Adrenal gland (tissue), 12 donors: Measurements from ENCODE around the gene KLC1. TPM values are rescaled to one million over a fixed set of nuclear protein-coding genes. Genes with fewer than 3 reads are reported as not detected.

Source experiments
- DNase-seq, 7 donors: peaks; one replicate each; pipeline ENCODE4 v3.0.0-alpha.2; 2019 to 2020
- H3K27ac ChIP-seq, 5 donors: fragments of 200-600 bp; sonication (generic) in 4 of 5; 1 replicate in 3 of 5; 2 replicates in 2 of 5; pipeline versions ENCODE4 v1.5.1 to v1.8.0; 2016 to 2020; ENCODE audit warnings: mild to moderate bottlenecking in 1 of 5
- H3K27me3 ChIP-seq: fragments of 200-600 bp; 2 replicates; pipeline ENCODE4 v1.8.0; 2021
- H3K36me3 ChIP-seq, 2 donors: fragments of 200-600 bp; replicated peaks in 1 of 2; 1 replicate in 1 of 2; 2 replicates in 1 of 2; pipeline versions ENCODE4 v1.5.1 to v1.8.0; 2018 to 2022
- H3K4me1 ChIP-seq, 2 donors: fragments of 200-600 bp; replicated peaks in 1 of 2; 1 replicate in 1 of 2; 2 replicates in 1 of 2; pipeline versions ENCODE4 v1.5.1 to v1.8.0; 2018 to 2021
- H3K4me3 ChIP-seq, 4 donors: fragments of 200-600 bp; sonication (generic) in 3 of 4; one replicate each; pipeline ENCODE4 v1.5.1; 2016 to 2018
- H3K9me3 ChIP-seq, 3 donors: fragments of 200-600 bp; sonication (generic) in 1 of 3; replicated peaks in 1 of 3; 1 replicate in 2 of 3; 2 replicates in 1 of 3; pipeline versions ENCODE4 v1.5.1 to v1.8.0; 2016 to 2021
- POLR2A ChIP-seq, 2 donors: fragments of 450-650 bp; IDR thresholded peaks; one replicate each; pipeline ENCODE4 v1.6.1; 2017; ENCODE audit warnings: antibody characterized with exemption in 2 of 2, mild to moderate bottlenecking in 2 of 2, moderate library complexity in 1 of 2
- WGBS, 4 donors: extraction: QIAGEN DNeasy Blood & Tissue Kit in 2 of 4; methylation state at CpG; one replicate each; pipeline versions ENCODE4 v1.1.5 to v1.1.7; 2013 to 2017; 5-methylcytosine and 5-hydroxymethylcytosine counted together
- intact Hi-C, 2 donors: fragments of 100-400 bp; cut with DNase I; formaldehyde crosslinking; loops; one replicate each; pipeline versions ENCODE4 v1.14.1 to v1.15.0; 2022 to 2023
- polyA plus RNA-seq, 3 donors: library from polyadenylated mRNA; stranded (reverse); fragments of 200-250 nt in 2 of 3; fragments of 350-450 nt in 1 of 3; fragmentation: Illumina TruSeq in 1 of 3; extraction: RNeasy Lipid Tissue Mini Kit (QIAGEN cat#74804) in 1 of 3; gene quantifications; one replicate each; pipeline ENCODE4 v1.2.3, GENCODE V29; 2013 to 2014
- total RNA-seq, 9 donors: library from RNA; depleted of rRNA in 4 of 9; stranded (reverse); fragments of >200 nt in 4 of 9; fragments of 120-200 nt in 1 of 9; fragmentation: NEBNext Ultra II Directional in 1 of 9; extraction: Animal tissue kit (Norgen Biotek cat#: 25700) in 1 of 9; gene quantifications; one replicate each; pipeline versions ENCODE4 v1.1.0 to v1.2.4, GENCODE V29; 2013 to 2023
- TF ChIP-seq, protein P1 (sequence below), 6 experiments: fragments of 450-650 bp in 4 of 6; fragments of 200-600 bp in 2 of 6; sonication (generic) in 1 of 6; IDR thresholded peaks; 1 replicate in 5 of 6; 2 replicates in 1 of 6; pipeline versions ENCODE4 v1.5.1 to v1.8.0; 2016 to 2021; ENCODE audit warnings: antibody characterized with exemption in 6 of 6, mild to moderate bottlenecking in 2 of 6, moderate library complexity in 1 of 6
- donor health status: healthy with polysubstance abuse.
- donor health status: Bipolar disorder and iron deficiency.
- donor health status: DM: yes; HTN: yes; CAD: no.
- donor health status: DM: no; HTN: no; CAD: no.
- donor health status: DM: no; HTN: no; CAD: no.
- donor health status: DM: yes; HTN: yes; CAD: no.

Gene KLC1
- total and polyA plus RNA-seq, 12 donors = 70.7 to 248 (median 125) TPM

- H3K36me3 ChIP-seq = peaks cover 0 to 37% of the 10 kb centered on the region in 2 donors
- no peak overlapping the region for H3K4me3 ChIP-seq
- TF ChIP-seq, protein P1, sequence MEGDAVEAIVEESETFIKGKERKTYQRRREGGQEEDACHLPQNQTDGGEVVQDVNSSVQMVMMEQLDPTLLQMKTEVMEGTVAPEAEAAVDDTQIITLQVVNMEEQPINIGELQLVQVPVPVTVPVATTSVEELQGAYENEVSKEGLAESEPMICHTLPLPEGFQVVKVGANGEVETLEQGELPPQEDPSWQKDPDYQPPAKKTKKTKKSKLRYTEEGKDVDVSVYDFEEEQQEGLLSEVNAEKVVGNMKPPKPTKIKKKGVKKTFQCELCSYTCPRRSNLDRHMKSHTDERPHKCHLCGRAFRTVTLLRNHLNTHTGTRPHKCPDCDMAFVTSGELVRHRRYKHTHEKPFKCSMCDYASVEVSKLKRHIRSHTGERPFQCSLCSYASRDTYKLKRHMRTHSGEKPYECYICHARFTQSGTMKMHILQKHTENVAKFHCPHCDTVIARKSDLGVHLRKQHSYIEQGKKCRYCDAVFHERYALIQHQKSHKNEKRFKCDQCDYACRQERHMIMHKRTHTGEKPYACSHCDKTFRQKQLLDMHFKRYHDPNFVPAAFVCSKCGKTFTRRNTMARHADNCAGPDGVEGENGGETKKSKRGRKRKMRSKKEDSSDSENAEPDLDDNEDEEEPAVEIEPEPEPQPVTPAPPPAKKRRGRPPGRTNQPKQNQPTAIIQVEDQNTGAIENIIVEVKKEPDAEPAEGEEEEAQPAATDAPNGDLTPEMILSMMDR (IDR thresholded peaks at IDR 0.05) = no peak
- no peak for TF ChIP-seq POLR2A (IDR thresholded peaks at IDR 0.05)
- H3K27me3 ChIP-seq = no peaks in the 10 kb centered on the region
- peak overlapping the region in 2 of 5 donors; percentile 24 to 39 for H3K27ac ChIP-seq
- 41 to 55% (median 48%) methylated on average over 4 of the region's 4 CpGs for WGBS, 4 donors
- peaks cover 11 to 35% of the 10 kb centered on the region in 2 donors for H3K4me1 ChIP-seq
- no peak for DNase-seq
- H3K9me3 ChIP-seq = no peaks in the 10 kb centered on the region
- intact Hi-C loops = no loop called here
Observed at GRCh38 chr14:103653805-103654204, 24.8 kb downstream of the KLC1 start.

GRCh38 chr14:103654619-103655018, 25.6 kb downstream of the KLC1 start:
- WGBS, 4 donors = 58 to 68% (median 62%) methylated on average over 6 of the region's 6 CpGs
- Histone ChIP-seq H3K4me1 (peaks cover 11 to 35% of the 10 kb centered on the region in 2 donors), H3K4me3 (no peak overlapping the region), H3K27me3 (no peaks in the 10 kb centered on the region), H3K9me3 (no peaks in the 10 kb centered on the region), H3K36me3 (peaks cover 0 to 45% of the 10 kb centered on the region in 2 donors), H3K27ac (peak overlapping the region in 1 of 5 donors; percentile 43)
- no peak for DNase-seq
- TF ChIP-seq, protein P1 (IDR thresholded peaks at IDR 0.05) = no peak
- TF ChIP-seq POLR2A (IDR thresholded peaks at IDR 0.05) = no peak
- intact Hi-C loops = no loop called here

- intact Hi-C loops = no loop called here
- no peak for TF ChIP-seq POLR2A (IDR thresholded peaks at IDR 0.05)
- TF ChIP-seq, protein P1 (IDR thresholded peaks at IDR 0.05) = no peak
- H3K27ac ChIP-seq = peak overlapping the region in 2 of 5 donors; percentile 6 to 12
- no peak overlapping the region for H3K4me3 ChIP-seq
- DNase-seq = no peak
- peaks cover 11 to 35% of the 10 kb centered on the region in 2 donors for H3K4me1 ChIP-seq
- WGBS, 4 donors = 58 to 72% (median 69%) methylated on average over 4 of the region's 4 CpGs
- peaks cover 0 to 61% of the 10 kb centered on the region in 2 donors for H3K36me3 ChIP-seq
- H3K9me3 ChIP-seq = no peaks in the 10 kb centered on the region
- H3K27me3 ChIP-seq = no peaks in the 10 kb centered on the region
Observed at GRCh38 chr14:103656031-103656755, 27.2 kb downstream of the KLC1 start.

DNA sequence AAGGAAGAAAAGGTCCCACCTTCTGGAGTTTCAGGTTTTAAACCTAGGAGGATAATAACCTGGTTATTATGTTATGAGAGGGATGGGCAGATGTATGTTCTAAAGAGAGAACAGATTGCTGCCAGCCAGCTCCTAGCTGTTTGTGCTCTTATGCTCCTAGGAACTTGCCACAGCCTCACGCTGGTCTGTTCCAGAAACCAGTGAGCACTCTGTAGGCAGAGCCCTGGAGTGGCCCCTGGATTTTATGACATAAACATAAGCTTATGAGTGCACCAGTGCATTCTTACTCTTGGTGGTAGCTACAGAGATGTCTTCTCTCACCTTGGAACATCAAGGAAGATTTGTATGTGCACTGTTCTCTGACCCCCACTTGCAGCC, 27.7 kb downstream of the KLC1 start:
- TF ChIP-seq, protein P1 (IDR thresholded peaks at IDR 0.05) = no peak
- TF ChIP-seq POLR2A (IDR thresholded peaks at IDR 0.05) = no peak

More for the DNA sequence above, 27.7 kb downstream of the KLC1 start:
- intact Hi-C loops = no loop called here
- no peak for DNase-seq
- Histone ChIP-seq H3K9me3 (no peaks in the 10 kb centered on the region), H3K27me3 (no peaks in the 10 kb centered on the region), H3K4me1 (peaks cover 11 to 30% of the 10 kb centered on the region in 2 donors), H3K4me3 (no peak overlapping the region), H3K36me3 (peaks cover 0 to 66% of the 10 kb centered on the region in 2 donors), H3K27ac (no peak overlapping the region)
- WGBS, 4 donors = 71 to 93% (median 91%) methylated on average over 1 of the region's 1 CpG
